Stomach (tissue), 9 donors: ENCODE measurements around the gene TSFM. TPM values are rescaled to one million over a fixed set of nuclear protein-coding genes. Genes with fewer than 3 reads are reported as not detected.

Source experiments
- DNase-seq, 2 donors: peaks; one replicate each; pipeline versions ENCODE4 v3.0.0 to v3.0.0-alpha.2; 2013 to 2019
- H3K27ac ChIP-seq, 5 donors: fragments of 200-600 bp in 4 of 5; sonication (generic) in 4 of 5; one replicate each; pipeline ENCODE4 v1.5.1; 2013 to 2019; ENCODE audit warnings: mild to moderate bottlenecking in 1 of 5, moderate library complexity in 1 of 5
- H3K27me3 ChIP-seq, 3 donors: fragments of 200-600 bp; sonication (generic); one replicate each; pipeline ENCODE4 v1.5.1; 2017 to 2019; ENCODE audit warnings: mixed run types in 1 of 3
- H3K36me3 ChIP-seq, 4 donors: fragments of 200-600 bp; sonication (generic); 1 replicate in 3 of 4; 2 replicates in 1 of 4; pipeline ENCODE4 v1.5.1; 2016 to 2019
- H3K4me1 ChIP-seq, 4 donors: fragments of 200-600 bp; sonication (generic); one replicate each; pipeline ENCODE4 v1.5.1; 2016 to 2019
- H3K4me3 ChIP-seq, 4 donors: fragments of 200-600 bp; sonication (generic) in 3 of 4; one replicate each; pipeline ENCODE4 v1.5.1; 2016 to 2019; ENCODE audit warnings: mild to moderate bottlenecking in 1 of 4
- H3K9me3 ChIP-seq, 4 donors: fragments of 200-600 bp; sonication (generic); one replicate each; pipeline ENCODE4 v1.5.1; 2016 to 2019
- CTCF ChIP-seq, 7 experiments: fragments of 450-650 bp in 4 of 7; fragments of 200-600 bp in 3 of 7; sonication (generic) in 3 of 7; IDR thresholded peaks; one replicate each; pipeline ENCODE4 v1.5.1; 2016 to 2019; ENCODE audit warnings: antibody characterized with exemption in 7 of 7, control low read depth in 2 of 7, mild to moderate bottlenecking in 1 of 7
- EP300 ChIP-seq: sonication (generic); formaldehyde crosslinking; IDR thresholded peaks from one replicate; pipeline ENCODE4 v1.6.1; 2017; ENCODE audit warnings: antibody characterized with exemption
- POLR2A ChIP-seq, 4 donors: fragments of 450-650 bp; IDR thresholded peaks; one replicate each; pipeline ENCODE4 v1.6.1; 2016; ENCODE audit warnings: antibody characterized with exemption in 4 of 4, control low read depth in 2 of 4, mild to moderate bottlenecking in 1 of 4, moderate library complexity in 1 of 4
- POLR2AphosphoS5 ChIP-seq, 3 donors: sonication (generic); formaldehyde crosslinking; IDR thresholded peaks; one replicate each; pipeline ENCODE4 v1.6.1; 2016; ENCODE audit warnings: antibody characterized with exemption in 3 of 3
- WGBS, 5 donors: extraction: QIAGEN DNeasy Blood & Tissue Kit in 3 of 5; methylation state at CpG; one replicate each; pipeline versions ENCODE4 v1.1.5 to v1.1.7; 2013 to 2018; 5-methylcytosine and 5-hydroxymethylcytosine counted together
- intact Hi-C: fragments of 100-400 bp; cut with DNase I; formaldehyde crosslinking; loops from one replicate; pipeline ENCODE4 v1.15.1; 2023; ENCODE audit warnings: low total_unique reads
- polyA plus RNA-seq, 3 donors: library from polyadenylated mRNA; stranded (reverse); fragments of 200-250 nt; gene quantifications; one replicate each; pipeline ENCODE4 v1.2.3, GENCODE V29; 2013
- total RNA-seq, 5 donors: library from RNA; depleted of rRNA; stranded (reverse); fragments of >200 nt; gene quantifications; one replicate each; pipeline versions ENCODE4 v1.1.0 to v1.2.3, GENCODE V29; 2014 to 2016
- donor health status: healthy with polysubstance abuse.
- donor health status: Bipolar disorder and iron deficiency.
- donor health status: healthy.

The TSFM gene
- total and polyA plus RNA-seq, 8 donors: 2.3 to 39.3 (median 13.5) TPM

- TF ChIP-seq EP300 (no peak), POLR2AphosphoS5 (IDR thresholded peaks at IDR 0.05) (no peak), CTCF (IDR thresholded peaks at IDR 0.05) (no peak), POLR2A (IDR thresholded peaks at IDR 0.05) (no peak)
- Histone ChIP-seq H3K36me3 (peaks cover 7 to 20% (median 19%) of the 10 kb centered on the region in 4 donors), H3K27ac (no peak overlapping the region), H3K4me3 (no peak overlapping the region), H3K27me3 (peaks cover 0 to 33% (median 0%) of the 10 kb centered on the region in 3 donors), H3K4me1 (peaks cover 11 to 25% (median 23%) of the 10 kb centered on the region in 4 donors), H3K9me3 (no peaks in the 10 kb centered on the region)
- WGBS, 5 donors: 92 to 93% (median 93%) methylated on average over 21 to 25 of the region's 25 CpGs
- no peak for DNase-seq
- intact Hi-C loops: no loop called here
Observed at GRCh38 chr12:57758552-57759359, 23.8 kb upstream of the TSFM start.

- H3K27me3 ChIP-seq: peaks cover 0 to 40% (median 6%) of the 10 kb centered on the region in 3 donors
- H3K4me1 ChIP-seq: peaks cover 12 to 23% (median 21%) of the 10 kb centered on the region in 4 donors
- H3K36me3 ChIP-seq: peaks cover 7 to 20% (median 19%) of the 10 kb centered on the region in 4 donors
- intact Hi-C loops: no loop called here
- no peaks in the 10 kb centered on the region for H3K9me3 ChIP-seq
- WGBS, 5 donors: 30 to 44% (median 33%) methylated on average over 3 of the region's 3 CpGs
- no peak overlapping the region for H3K4me3 ChIP-seq
- no peak overlapping the region for H3K27ac ChIP-seq
- peak in 1 of 2 donors; percentile 71 for DNase-seq
- TF ChIP-seq POLR2AphosphoS5 (IDR thresholded peaks at IDR 0.05) (no peak), CTCF (IDR thresholded peaks at IDR 0.05) (peak in 3 of 7 experiments; percentile 11 to 42 (median 28)), POLR2A (IDR thresholded peaks at IDR 0.05) (no peak), EP300 (no peak)
Observed at GRCh38 chr12:57759360-57759980, 23.1 kb upstream of the TSFM start.

- Histone ChIP-seq H3K27ac (no peak overlapping the region), H3K27me3 (peaks cover 7 to 50% (median 16%) of the 10 kb centered on the region in 3 donors), H3K4me3 (no peak overlapping the region), H3K9me3 (no peaks in the 10 kb centered on the region), H3K36me3 (peaks cover 7 to 20% (median 19%) of the 10 kb centered on the region in 4 donors), H3K4me1 (peaks cover 22 to 30% (median 27%) of the 10 kb centered on the region in 4 donors)
- DNase-seq: no peak
- intact Hi-C loops: no loop called here
- TF ChIP-seq POLR2A (IDR thresholded peaks at IDR 0.05) (no peak), POLR2AphosphoS5 (IDR thresholded peaks at IDR 0.05) (no peak), CTCF (IDR thresholded peaks at IDR 0.05) (no peak), EP300 (no peak)
- WGBS, 5 donors: 91 to 95% (median 94%) methylated on average over 3 of the region's 3 CpGs
Observed at GRCh38 chr12:57760347-57760982, 22.1 kb upstream of the TSFM start.

GRCh38 chr12:57761391-57761998, 21.1 kb upstream of the TSFM start:
- DNase-seq: no peak
- Histone ChIP-seq H3K27me3 (peaks cover 10 to 60% (median 27%) of the 10 kb centered on the region in 3 donors), H3K36me3 (peaks cover 7 to 20% (median 19%) of the 10 kb centered on the region in 4 donors), H3K4me3 (no peak overlapping the region), H3K9me3 (no peaks in the 10 kb centered on the region), H3K27ac (no peak overlapping the region), H3K4me1 (peaks cover 24 to 32% (median 29%) of the 10 kb centered on the region in 4 donors)
- TF ChIP-seq EP300: no peak
- no peak for TF ChIP-seq CTCF (IDR thresholded peaks at IDR 0.05)
- WGBS, 5 donors: 86 to 96% (median 94%) methylated on average over 4 of the region's 4 CpGs
- intact Hi-C loops: no loop called here
